C4-2B (cell line): ENCODE results near the gene AP1S3.
"Not testable (repeated sequence)": the region's sequence is repeated elsewhere in the genome, so short reads cannot be mapped to it uniquely, and the experiment has no call there.

Experiments used
- H3K27ac ChIP-seq: fragments of 450-650 bp; 2 replicates; pipeline ENCODE4 v1.5.1; 2017
- CTCF ChIP-seq: fragments of 450-650 bp; conservative IDR thresholded peaks from 2 replicates; pipeline ENCODE4 v1.5.1; 2017; ENCODE audit warnings: mild to moderate bottlenecking
- ZFX ChIP-seq: fragments of 450-650 bp; IDR thresholded peaks from 2 replicates; pipeline ENCODE4 v1.6.1; 2017

Gene AP1S3

GRCh38 chr2:223762853-223763252 lies 74.5 kb downstream of the AP1S3 start:
- no peak for TF ChIP-seq CTCF
- no peak for TF ChIP-seq ZFX
- no peak overlapping the region for H3K27ac ChIP-seq

- not testable (repeated sequence) for H3K27ac ChIP-seq
Observed at GRCh38 chr2:223761746-223762145, 75.6 kb downstream of the AP1S3 start.

- no peak overlapping the region for H3K27ac ChIP-seq
Observed at GRCh38 chr2:223760838-223761502, 76.4 kb downstream of the AP1S3 start.

GRCh38 chr2:223759569-223760430 lies 77.6 kb downstream of the AP1S3 start:
- no peak overlapping the region for H3K27ac ChIP-seq

More at GRCh38 chr2:223760838-223761502, 76.4 kb downstream of the AP1S3 start:
- TF ChIP-seq CTCF (no peak), ZFX (no peak)

GRCh38 chr2:223758131-223758840 lies 79.1 kb downstream of the AP1S3 start:
- TF ChIP-seq ZFX (no peak), CTCF (no peak)
- no peak overlapping the region for H3K27ac ChIP-seq

More at GRCh38 chr2:223759569-223760430, 77.6 kb downstream of the AP1S3 start:
- TF ChIP-seq ZFX (no peak), CTCF (no peak)

GRCh38 chr2:223753940-223754339 lies 83.4 kb downstream of the AP1S3 start:
- no peak overlapping the region for H3K27ac ChIP-seq
- TF ChIP-seq CTCF (no peak), ZFX (no peak)

GRCh38 chr2:223751012-223751411 lies 86.4 kb downstream of the AP1S3 start:
- TF ChIP-seq ZFX (no peak), CTCF (no peak)
- no peak overlapping the region for H3K27ac ChIP-seq
